ENCODE measurements around the gene NOS3. TPM values are rescaled to one million over a fixed set of nuclear protein-coding genes. Genes with fewer than 3 reads are reported as not detected.

Gene NOS3
- total and polyA plus RNA-seq, 2 of the 13 experiments (the other 11 are each of a cell fraction or from before 2014, with no cell fraction given): 3.7 to 7.5 TPM

GRCh38 chr7:151059367-151060112 lies 68.7 kb downstream of the NOS3 start, which contains the start of gene SLC4A2 (continued):
- peak; percentile 90; the same call in 1 of the 2 replicates for TF ChIP-seq MAZ (IDR thresholded peaks at IDR 0.05; ENCODE audit: borderline replicate concordance, low read depth, low read length)
- peak; percentile 94 for TF ChIP-seq MAZ (CRISPR knock-in tag; IDR thresholded peaks at IDR 0.05; ENCODE audit: low read depth)
- 0 out of 2 replicates have a peak, but pooled peaks have one; percentile 18 for TF ChIP-seq BORCS8-MEF2B (CRISPR knock-in tag; IDR thresholded peaks at IDR 0.05)
- no peak for TF ChIP-seq ZNF761 (CRISPR knock-in tag; conservative IDR thresholded peaks at IDR 0.05)
- no peak for TF ChIP-seq ZNF549 (CRISPR knock-in tag; IDR thresholded peaks at IDR 0.05)
- no peak for TF ChIP-seq ZNF281 (CRISPR knock-in tag; IDR thresholded peaks at IDR 0.05; ENCODE audit: borderline replicate concordance)
- TF ChIP-seq CREB3 (CRISPR knock-in tag; IDR thresholded peaks at IDR 0.05): no peak
- TF ChIP-seq HMG20A (CRISPR knock-in tag; IDR thresholded peaks at IDR 0.05; ENCODE audit: borderline replicate concordance): no peak
- no peak for TF ChIP-seq MTERF4 (CRISPR knock-in tag; IDR thresholded peaks at IDR 0.05)
- no peak for TF ChIP-seq IRF2 (CRISPR knock-in tag; IDR thresholded peaks at IDR 0.05)
- no peak for TF ChIP-seq ZNF33A (CRISPR knock-in tag; IDR thresholded peaks at IDR 0.05; ENCODE audit: borderline replicate concordance)
- TF ChIP-seq KMT2B (CRISPR knock-in tag; IDR thresholded peaks at IDR 0.05): no peak
- TF ChIP-seq ZC3H13 (CRISPR knock-in tag; IDR thresholded peaks at IDR 0.05): 0 out of 2 replicates have a peak, but pooled peaks have one; percentile 39
- no peak for TF ChIP-seq ZNF777 (CRISPR knock-in tag; IDR thresholded peaks at IDR 0.05)
- TF ChIP-seq ZNF670 (CRISPR knock-in tag; IDR thresholded peaks at IDR 0.05; ENCODE audit: borderline replicate concordance): no peak
- TF ChIP-seq SAP130 (CRISPR knock-in tag; IDR thresholded peaks at IDR 0.05; ENCODE audit: low read depth): no peak; the same call in 1 of the 2 replicates
- TF ChIP-seq MED1 (CRISPR knock-in tag; IDR thresholded peaks at IDR 0.05): no peak
- 0 out of 2 replicates have a peak, but pooled peaks have one; percentile 29 for TF ChIP-seq TMF1 (CRISPR knock-in tag; IDR thresholded peaks at IDR 0.05; ENCODE audit: low read depth)
- no peak for TF ChIP-seq ZMYM3 (CRISPR knock-in tag; IDR thresholded peaks at IDR 0.05)
- TF ChIP-seq SRSF1 (optimal IDR thresholded peaks at IDR 0.05; ENCODE audit: low read depth, low read length): no peak
- no peak for TF ChIP-seq DDIT3 (CRISPR knock-in tag; IDR thresholded peaks at IDR 0.05)
- no peak for TF ChIP-seq ZMYM4 (CRISPR knock-in tag; IDR thresholded peaks at IDR 0.05)
- no peak for TF ChIP-seq NFE2 (CRISPR knock-in tag; IDR thresholded peaks at IDR 0.05)
- no peak for TF ChIP-seq ZNF253 (CRISPR knock-in tag; IDR thresholded peaks at IDR 0.05; ENCODE audit: borderline replicate concordance)
- no peak for TF ChIP-seq ZBTB21 (CRISPR knock-in tag; IDR thresholded peaks at IDR 0.05)
- no peak for TF ChIP-seq RFXANK (CRISPR knock-in tag; IDR thresholded peaks at IDR 0.05)
- no peak for TF ChIP-seq ZC3H4 (CRISPR knock-in tag; IDR thresholded peaks at IDR 0.05; ENCODE audit: borderline replicate concordance)
